ENCODE results near the gene WDR93. TPM values are rescaled to one million over a fixed set of nuclear protein-coding genes. Genes with fewer than 3 reads are reported as not detected.

Gene WDR93
- total RNA-seq, 1 donor from 2014 or later: not detected

- intact Hi-C loops (cut with micrococcal nuclease): no loop called here
Measured at GRCh38 chr15:89662893-89663626, 27.6 kb upstream of the WDR93 start.

GRCh38 chr15:89664441-89665350 is 25.9 kb upstream of the WDR93 start:
- intact Hi-C loops (cut with micrococcal nuclease): no loop called here

GRCh38 chr15:89665449-89666181 is 25.0 kb upstream of the WDR93 start:
- intact Hi-C loops (cut with micrococcal nuclease): no loop called here

GRCh38 chr15:89666184-89666857 is 24.3 kb upstream of the WDR93 start:
- intact Hi-C loops (cut with micrococcal nuclease): no loop called here

GRCh38 chr15:89666858-89667705 is 23.5 kb upstream of the WDR93 start:
- intact Hi-C loops (cut with micrococcal nuclease): no loop called here

- intact Hi-C loops (cut with micrococcal nuclease): no loop called here
Measured at GRCh38 chr15:89667706-89667960, 23.0 kb upstream of the WDR93 start.

GRCh38 chr15:89668171-89668570 is 22.4 kb upstream of the WDR93 start:
- intact Hi-C loops (cut with micrococcal nuclease): no loop called here

GRCh38 chr15:89669309-89669865 is 21.2 kb upstream of the WDR93 start:
- intact Hi-C loops (cut with micrococcal nuclease): no loop called here

GRCh38 chr15:89669941-89670340 is 20.7 kb upstream of the WDR93 start:
- intact Hi-C loops (cut with micrococcal nuclease): no loop called here

- intact Hi-C loops (cut with micrococcal nuclease): no loop called here
Measured at GRCh38 chr15:89670971-89671560, 19.5 kb upstream of the WDR93 start.

GRCh38 chr15:89671687-89672086 is 18.9 kb upstream of the WDR93 start:
- intact Hi-C loops (cut with micrococcal nuclease): no loop called here

- intact Hi-C loops (cut with micrococcal nuclease): no loop called here
Measured at GRCh38 chr15:89672221-89673164, 18.1 kb upstream of the WDR93 start.

- intact Hi-C loops (cut with micrococcal nuclease): no loop called here
Measured at GRCh38 chr15:89673165-89673512, 17.5 kb upstream of the WDR93 start.

- intact Hi-C loops (cut with micrococcal nuclease): no loop called here
Measured at GRCh38 chr15:89674526-89674925, 16.1 kb upstream of the WDR93 start.

- intact Hi-C loops (cut with micrococcal nuclease): no loop called here
Measured at GRCh38 chr15:89675606-89676005, 15.0 kb upstream of the WDR93 start.

- intact Hi-C loops (cut with micrococcal nuclease): no loop called here
Measured at GRCh38 chr15:89677381-89677780, 13.2 kb upstream of the WDR93 start.

GRCh38 chr15:89679212-89679611 is 11.4 kb upstream of the WDR93 start, which contains the start of gene PLIN1:
TSS of gene PLIN1 (minus strand) at chr15:89679367. CDS start at chr15:89677489, 1,878 bp downstream.
- intact Hi-C loops (cut with micrococcal nuclease): no loop called here

GRCh38 chr15:89680282-89680873 is 10.2 kb upstream of the WDR93 start:
- intact Hi-C loops (cut with micrococcal nuclease): no loop called here

All from T-helper 2 cell treated with Interferon-gamma antibody and Interleukin-4, amounts not matched to agents 100 ng/mL and 5 ng/mL, for 36 hours (primary cell).